Left colon (tissue), 2 donors: ENCODE data around the gene GPR143. TPM values are rescaled to one million over a fixed set of nuclear protein-coding genes. Genes with fewer than 3 reads are reported as not detected.
"Not testable (repeated sequence)": the region's sequence is repeated elsewhere in the genome, so short reads cannot be mapped to it uniquely, and the experiment has no call there.

ENCODE experiments used
- ATAC-seq: fragments of 200-7000 bp; cut with Tn5 transposase; one replicate; pipeline ENCODE4 v1.9.1; 2020; ENCODE audit warnings: mild to moderate bottlenecking, moderate library complexity
- DNase-seq, 2 donors: peaks; one replicate each; pipeline ENCODE4 v3.0.0-alpha.2; 2020
- intact Hi-C, 2 donors: fragments of 100-400 bp; cut with DNase I in 1 of 2; cut with micrococcal nuclease in 1 of 2; formaldehyde crosslinking; loops; one replicate each; pipeline versions ENCODE4 v1.11.2 to v1.14.0; 2022; cut with DNase I, micrococcal nuclease
- long read RNA-seq: library from polyadenylated mRNA; unstranded; transcript quantifications from one replicate; pipeline ENCODE4 v2.0.0, GENCODE V29; 2021
- total RNA-seq, 2 donors: library from RNA; stranded (reverse); fragmentation: NEBNext Ultra II Directional; extraction: Animal tissue kit (Norgen Biotek cat#: 25700); gene quantifications; one replicate each; pipeline ENCODE4 v1.2.1, GENCODE V29; 2021
- donor health status: DM: no; HTN: no; CAD: no.
- donor health status: DM: yes; HTN: yes; CAD: no.

The GPR143 gene
- 1 to 10 TPM in 1 of 2 donors, under 1 TPM in 1; 0.82 to 1.9 TPM for total RNA-seq
- long read RNA-seq, partial matches to known transcripts, result 0 of 1 reads
- long read RNA-seq, other reads (novel, unspliced or antisense), result 1 of 1 reads

- no peak for ATAC-seq
- intact Hi-C loops, result no loop called here
- DNase-seq, result no peak
Observed at GRCh38 chrX:9765737-9766097, at the start of gene GPR143. Gene GPR143, minus strand, starts transcription at chrX:9765847. Its CDS starts 30 bp downstream, at chrX:9765817.

- intact Hi-C loops, ATAC-seq, DNase-seq: not testable (repeated sequence)
Observed at GRCh38 chrX:9811086-9811485, 45.4 kb upstream of the GPR143 start.

GRCh38 chrX:9809876-9810275 is 44.2 kb upstream of the GPR143 start:
- not testable (repeated sequence) for ATAC-seq, DNase-seq

DNA sequence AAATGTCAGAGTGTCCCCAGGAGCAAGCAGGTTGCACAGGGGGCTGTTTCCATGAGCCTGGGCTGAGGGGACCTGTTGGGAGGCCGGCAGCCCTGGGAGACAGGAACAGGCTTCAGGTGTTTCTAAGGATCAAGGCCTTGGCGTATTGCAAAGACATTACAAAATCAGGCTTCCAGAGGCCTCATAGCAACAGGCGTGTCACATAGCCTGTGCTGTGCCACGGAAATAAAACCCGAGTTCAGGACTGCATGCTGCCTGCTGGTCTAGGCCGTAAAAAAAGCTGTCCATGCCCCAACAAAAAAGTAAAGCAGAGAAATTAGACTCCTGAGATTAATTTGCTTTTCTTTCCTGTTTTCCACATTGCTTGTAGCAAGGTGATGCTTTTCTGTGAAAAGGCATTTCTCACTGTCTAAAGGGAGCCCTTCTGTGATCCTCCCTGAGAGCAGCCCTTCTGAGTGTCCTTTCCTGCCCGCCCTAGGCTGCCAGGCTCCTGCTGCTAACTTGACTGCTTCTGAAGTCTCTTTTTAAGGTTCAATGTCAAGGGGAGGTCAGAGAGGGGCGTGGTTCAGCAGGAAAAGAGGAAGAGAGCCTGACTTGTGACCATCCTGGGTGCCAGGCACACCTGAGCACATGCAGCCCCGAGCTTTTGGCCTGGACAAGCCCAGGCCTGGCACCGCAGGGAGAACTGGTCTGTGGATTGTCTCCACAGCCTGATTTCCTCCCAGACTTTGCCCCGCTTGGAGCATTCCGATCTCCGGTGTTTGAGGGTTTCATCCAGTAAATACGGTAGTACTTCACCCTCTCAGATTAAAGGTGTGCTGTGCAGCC is 41.9 kb upstream of the GPR143 start:
- intact Hi-C loops, result no loop called here
- ATAC-seq (peak; percentile 88), DNase-seq (peak in 1 of 2 donors; percentile 34)

More at GRCh38 chrX:9809876-9810275, 44.2 kb upstream of the GPR143 start:
- intact Hi-C loops, result not testable (repeated sequence)

DNA sequence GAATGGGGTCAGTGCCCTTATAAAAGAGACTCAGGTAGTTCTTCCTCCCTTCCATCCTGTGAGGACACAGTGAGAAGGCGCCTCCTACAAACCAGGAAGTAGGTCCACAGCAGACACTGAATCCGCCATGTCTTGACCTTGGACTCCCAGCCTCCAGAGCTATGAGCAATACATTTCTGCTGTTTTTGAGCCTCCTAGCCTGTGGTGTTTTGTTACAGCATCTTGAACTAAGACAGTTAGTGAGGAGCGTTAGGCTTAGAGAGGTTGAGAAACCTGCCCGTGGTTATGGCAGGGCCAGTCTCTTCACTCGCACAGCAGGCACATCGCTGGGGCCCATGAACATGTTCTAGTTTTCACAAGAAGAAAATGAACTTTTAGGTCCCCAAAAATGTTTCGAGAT is 40.3 kb upstream of the GPR143 start:
- ATAC-seq (peak; percentile 54), DNase-seq (no peak)
- intact Hi-C loops, result no loop called here

DNA sequence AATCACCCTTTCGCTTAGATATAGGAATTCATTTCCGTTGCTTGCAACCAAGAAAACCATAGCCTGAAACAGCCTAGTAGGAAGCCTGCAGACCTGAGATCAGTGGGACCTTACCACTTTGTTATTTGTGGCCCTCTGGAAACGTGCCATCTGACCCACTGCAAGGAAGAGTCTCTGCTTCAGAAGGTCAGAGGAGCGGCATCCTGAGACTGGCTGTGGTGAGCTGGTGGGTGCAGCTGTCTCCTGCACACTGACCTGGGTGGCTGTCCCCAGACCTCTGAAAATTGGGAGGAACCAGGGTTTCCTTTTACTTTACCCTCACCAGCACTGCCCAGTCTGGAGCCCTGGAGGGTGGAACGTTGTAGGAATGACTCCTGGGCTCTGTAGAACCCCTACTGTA is 38.8 kb upstream of the GPR143 start:
- ATAC-seq, result no peak
- intact Hi-C loops, result no loop called here
- DNase-seq, result no peak

DNA sequence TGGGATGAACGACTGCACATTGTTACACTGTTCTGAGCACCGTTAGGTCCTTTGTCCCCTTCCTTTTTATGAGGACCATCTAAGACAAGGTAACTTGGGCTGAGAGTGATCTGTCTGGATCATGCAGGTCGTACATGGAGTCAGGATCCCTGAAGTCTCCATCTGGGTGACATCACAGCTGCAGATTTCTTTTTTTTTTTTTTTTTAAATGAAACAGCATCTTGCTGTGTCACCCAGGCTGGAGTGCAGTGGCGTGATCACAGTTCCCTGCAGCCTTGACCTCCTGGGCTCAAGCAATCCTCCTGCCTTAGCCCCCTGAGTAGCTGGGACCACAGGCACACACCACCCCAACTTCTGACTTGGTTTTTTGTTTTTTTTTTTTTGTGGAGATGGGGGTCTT is 37.1 kb upstream of the GPR143 start:
- intact Hi-C loops, result no loop called here
- DNase-seq, result no peak
- ATAC-seq, result no peak

GRCh38 chrX:9797384-9798360 is 32.0 kb upstream of the GPR143 start:
- DNase-seq (no peak), ATAC-seq (peak; percentile 40)

GRCh38 chrX:9794495-9794894 is 28.8 kb upstream of the GPR143 start:
- peak in 1 of 2 donors; percentile 45 for DNase-seq
- peak; percentile 85 for ATAC-seq
- intact Hi-C loops, result no loop called here

More at GRCh38 chrX:9797384-9798360, 32.0 kb upstream of the GPR143 start:
- intact Hi-C loops, result no loop called here

DNA sequence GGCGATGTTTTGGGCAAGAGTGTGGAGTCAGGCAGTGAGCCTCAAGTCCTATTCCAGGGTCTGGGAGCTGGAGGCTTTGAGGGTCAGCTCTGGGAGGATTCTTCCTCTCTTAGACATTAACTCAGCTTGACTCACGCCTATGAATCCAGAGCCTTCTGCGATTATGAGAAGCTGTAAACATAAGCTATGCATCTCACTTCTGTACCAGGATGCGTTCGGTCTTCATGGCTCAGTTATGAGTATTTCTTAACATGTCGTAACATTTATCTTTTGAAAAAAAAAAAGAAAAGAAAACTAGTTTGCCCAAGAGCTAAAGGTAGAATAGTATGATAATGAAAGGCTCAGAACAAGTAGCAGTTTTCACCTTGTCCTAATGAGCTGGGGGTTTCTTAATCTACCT is 25.2 kb upstream of the GPR143 start:
- ATAC-seq (no peak), DNase-seq (no peak)
- intact Hi-C loops, result no loop called here

DNA sequence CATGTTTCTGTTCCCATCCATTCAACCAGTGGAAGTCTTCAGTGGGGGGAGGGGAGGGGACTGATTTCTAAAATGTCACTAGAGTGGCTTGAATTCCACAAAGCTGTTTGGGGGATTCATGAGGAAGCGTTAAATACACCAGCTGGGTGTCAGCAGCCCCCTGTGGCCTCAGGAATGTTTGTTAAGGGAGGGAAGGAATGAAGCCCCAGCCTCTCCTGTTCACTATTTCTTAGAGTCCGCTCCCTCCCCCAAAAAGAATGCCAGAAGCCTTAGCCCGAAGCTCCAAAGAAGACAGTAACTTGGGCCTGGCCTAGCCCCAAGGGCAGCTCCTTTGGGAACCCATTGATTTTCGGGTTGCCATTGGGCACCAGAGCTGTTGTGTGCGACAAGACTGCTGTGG is 23.9 kb upstream of the GPR143 start:
- intact Hi-C loops, result no loop called here
- ATAC-seq, result no peak

DNA sequence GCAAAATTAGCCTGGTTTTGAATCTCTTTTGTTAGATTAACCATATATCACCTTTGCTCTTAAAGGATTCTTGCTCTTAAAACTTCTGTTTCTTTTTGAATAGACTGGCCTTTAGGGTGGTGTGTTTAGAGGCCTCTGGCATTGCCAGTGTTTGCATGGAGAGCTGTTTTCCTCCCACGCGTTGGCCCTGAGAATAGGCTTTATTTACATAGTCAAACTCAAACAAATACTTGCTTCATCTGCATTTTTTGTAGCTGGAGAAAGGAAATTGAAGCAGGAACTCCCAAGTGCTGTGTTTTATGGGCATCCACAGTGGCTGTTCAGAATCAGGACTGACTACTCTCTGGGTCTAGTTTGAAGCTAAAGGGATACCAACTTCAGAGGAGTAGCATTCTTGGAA is 23.3 kb upstream of the GPR143 start:
- ATAC-seq (peak; percentile 54), DNase-seq (no peak)
- intact Hi-C loops, result no loop called here

More for the DNA sequence above, 23.9 kb upstream of the GPR143 start:
- no peak for DNase-seq

DNA sequence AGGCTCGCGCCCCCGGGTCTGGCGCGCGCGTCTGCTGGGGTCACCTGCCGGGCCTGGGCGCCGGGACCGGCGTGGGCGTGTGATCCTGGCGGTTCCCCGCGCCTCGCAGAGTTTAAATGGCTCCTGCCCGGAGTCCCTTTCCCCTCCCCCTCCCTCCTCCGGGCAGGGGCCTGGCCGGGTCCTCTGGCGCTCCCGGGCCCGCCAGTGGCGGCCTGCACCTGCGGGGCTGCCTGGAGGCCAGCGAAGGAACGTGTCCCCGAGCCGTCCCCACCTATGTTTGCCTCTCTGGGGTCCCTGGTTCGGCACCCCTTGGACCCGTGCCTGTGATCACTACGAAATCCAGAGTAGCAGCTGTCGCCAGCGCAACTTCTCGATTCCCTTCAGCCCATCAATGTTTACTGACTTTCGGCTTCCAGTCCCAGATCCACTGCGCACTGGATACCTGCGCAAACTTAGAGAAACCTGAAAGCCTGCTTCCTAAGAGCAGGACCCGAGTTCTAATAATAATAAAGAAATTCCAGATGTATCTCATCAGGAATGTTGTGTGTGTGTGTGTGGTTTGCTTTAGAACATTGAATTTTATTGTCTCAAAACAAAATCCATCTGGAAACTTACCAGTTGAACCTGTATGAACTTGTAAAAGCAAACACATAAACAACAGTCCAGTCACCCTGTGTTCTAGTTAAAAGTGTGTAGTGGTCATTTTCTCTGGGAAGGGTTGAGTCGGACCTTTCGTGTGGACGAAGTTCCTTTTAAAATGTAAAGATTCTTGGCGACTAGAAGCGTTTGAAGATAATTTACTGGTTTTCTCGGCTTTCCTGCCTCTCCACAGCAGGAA is 21.4 kb upstream of the GPR143 start:
- DNase-seq (peak in 1 of 2 donors; percentile 23), ATAC-seq (peak; percentile 47)
- intact Hi-C loops, result no loop called here

DNA sequence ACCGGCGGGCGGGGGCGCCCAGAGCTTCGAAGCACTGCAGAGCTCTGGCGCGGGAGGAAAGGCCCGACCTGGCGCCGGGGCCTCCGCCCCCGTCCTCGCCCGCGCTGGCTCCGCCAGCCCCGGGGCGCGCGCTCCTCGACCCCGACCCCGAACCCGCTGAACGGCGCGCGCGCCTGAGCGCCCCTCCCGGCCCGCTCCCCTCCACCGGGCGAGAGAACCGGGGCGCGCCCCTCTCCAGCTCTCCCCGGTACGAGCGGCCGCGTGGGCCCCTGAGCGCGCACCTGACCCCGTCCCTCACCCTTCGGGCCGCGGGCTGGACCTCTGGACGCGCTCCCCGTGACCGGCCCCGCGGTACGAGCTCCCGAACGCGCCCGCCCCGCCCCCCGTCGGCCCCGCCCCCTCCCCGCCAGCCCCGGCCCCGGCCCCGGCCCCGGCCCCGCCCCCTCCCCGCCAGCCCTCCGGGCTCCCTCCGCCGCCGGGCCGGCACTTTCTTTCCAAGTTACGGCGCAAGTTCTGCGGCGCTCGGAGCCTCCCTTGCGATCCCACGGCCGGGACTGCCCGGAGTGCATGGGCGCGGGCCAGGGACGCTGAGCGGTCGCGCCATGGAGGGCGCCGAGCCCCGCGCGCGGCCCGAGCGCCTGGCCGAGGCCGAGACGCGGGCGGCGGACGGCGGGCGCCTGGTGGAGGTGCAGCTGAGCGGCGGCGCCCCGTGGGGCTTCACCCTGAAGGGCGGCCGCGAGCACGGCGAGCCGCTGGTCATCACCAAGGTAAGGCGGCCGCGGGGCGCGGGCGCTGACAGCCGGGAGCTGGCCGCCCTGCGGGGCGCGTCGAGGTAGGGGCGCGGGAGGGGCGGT is 20.5 kb upstream of the GPR143 start, which contains the start of gene SHROOM2:
SHROOM2 (plus strand) TSS at position 486 of the 854 bp plus-strand sequence; CDS start at position 603, 117 bp downstream.
- DNase-seq (peak in 1 of 2 donors; percentile 43), ATAC-seq (peak; percentile 64)
- intact Hi-C loops, result no loop called here

DNA sequence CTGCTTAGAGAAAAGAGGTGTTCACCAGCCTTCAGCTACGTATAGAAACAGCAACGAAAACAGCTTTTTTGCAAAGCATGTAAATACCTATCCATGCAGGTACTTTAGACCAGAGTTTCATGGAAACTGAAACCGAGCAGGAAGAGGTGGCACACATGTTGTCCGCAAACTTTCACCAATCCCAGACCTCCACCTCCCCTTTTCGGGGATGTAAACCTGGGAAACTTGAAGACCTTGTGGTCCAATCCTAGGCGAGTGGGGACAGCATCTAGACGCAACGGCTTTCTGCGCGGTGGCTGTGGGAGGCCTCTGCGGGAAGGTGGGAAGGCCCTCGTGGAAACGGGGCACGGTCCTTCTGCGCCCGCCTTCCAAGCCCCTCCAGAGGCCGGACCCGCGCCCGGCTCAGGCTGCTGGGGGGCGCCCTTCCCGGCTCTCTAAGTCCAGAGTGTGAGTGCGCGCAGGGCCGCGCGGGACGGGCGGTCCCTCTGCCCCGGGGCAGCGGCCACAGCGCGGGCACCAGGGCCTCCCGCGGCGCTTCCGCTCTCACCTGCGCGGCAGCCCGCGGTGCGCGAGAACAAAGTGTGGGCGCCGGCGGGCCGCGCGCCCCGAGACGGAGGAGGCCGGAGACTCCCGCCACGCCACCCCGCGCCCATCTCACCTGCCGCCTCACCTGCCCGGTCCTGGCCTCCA is 19.8 kb upstream of the GPR143 start:
- ATAC-seq, result peak; percentile 44
- DNase-seq, result peak in 1 of 2 donors; percentile 41
- intact Hi-C loops, result no loop called here

- intact Hi-C loops, result no loop called here
- no peak for ATAC-seq
Observed at GRCh38 chrX:9784332-9784731, 18.7 kb upstream of the GPR143 start.

GRCh38 chrX:9781941-9782340 is 16.3 kb upstream of the GPR143 start:
- DNase-seq (no peak), ATAC-seq (no peak)
- intact Hi-C loops, result no loop called here

More at GRCh38 chrX:9784332-9784731, 18.7 kb upstream of the GPR143 start:
- DNase-seq, result no peak
